GM12878 (cell line): ENCODE data around the gene YARS2. TPM values are rescaled to one million over a fixed set of nuclear protein-coding genes. Genes with fewer than 3 reads are reported as not detected.

Source experiments
- BCL11A ChIP-seq: IDR thresholded peaks from 2 replicates; pipeline ENCODE4 v1.6.1; 2011; ENCODE audit warnings: low read depth, low read length
- IKZF2 ChIP-seq, 2 experiments: fragments of 450-650 bp; IDR thresholded peaks; 2 replicates each; pipeline ENCODE4 v1.6.1; 2017; ENCODE audit warnings: mild to moderate bottlenecking in 2 of 2, moderate library complexity in 2 of 2
- TCF7 ChIP-seq: IDR thresholded peaks from 2 replicates; pipeline ENCODE4 v1.6.1; 2014; ENCODE audit warnings: antibody characterized with exemption, borderline replicate concordance
- USF2 ChIP-seq: IDR thresholded peaks from 2 replicates; pipeline ENCODE4 v1.6.1; 2011; ENCODE audit warnings: low read depth, low read length, improper control_type of control experiment, borderline replicate concordance
- polyA plus RNA-seq, 11 experiments: library from polyadenylated mRNA; depleted of rRNA in 4 of 11; unstranded in 6 of 11; stranded (reverse) in 5 of 11; fragments of >200 nt; fragmentation: Nextera tagmentation in 4 of 11; fragmentation: Illumina TruSeq in 1 of 11; extraction: Ambion mirVana in 4 of 11; extraction: Trizol in 1 of 11; gene quantifications; 1 replicate in 1 of 11; 2 replicates in 10 of 11; pipeline versions ENCODE4 v1.2.1 to v1.2.3, GENCODE V29; 2011 to 2016; ENCODE audit warnings: inconsistent platforms in 2 of 11, missing spikeins in 2 of 11, low read depth in 1 of 11
- total RNA-seq, 4 experiments: library from RNA; depleted of rRNA in 3 of 4; stranded (reverse); fragments of >200 nt in 3 of 4; fragmentation: Illumina TruSeq in 1 of 4; extraction: Trizol in 1 of 4; gene quantifications; 2 replicates each; pipeline versions ENCODE4 v1.2.1 to v1.2.3, GENCODE V29; 2013 to 2021
- TF ChIP-seq, protein P1 (sequence below): fragments of 450-650 bp; IDR thresholded peaks from 2 replicates; pipeline ENCODE4 v1.6.1; 2016; ENCODE audit warnings: mild to moderate bottlenecking, moderate library complexity, borderline replicate concordance
- TF ChIP-seq, protein P2 (sequence below): IDR thresholded peaks from 2 replicates; pipeline ENCODE4 v1.6.1; 2011; ENCODE audit warnings: borderline replicate concordance, low read depth, mild to moderate bottlenecking, moderate library complexity, mixed read lengths, low read length; ENCODE audit not compliant: insufficient read depth; ENCODE audit errors: extremely low read length
- TF ChIP-seq, protein P3 (sequence below): fragments of 450-650 bp; IDR thresholded peaks from 2 replicates; pipeline ENCODE4 v1.6.1; 2016; ENCODE audit warnings: mild to moderate bottlenecking

Gene YARS2
- total and polyA plus RNA-seq, 10 of the 15 experiments (the other 5 are each of a cell fraction or from before 2014, with no cell fraction given), result 13.4 to 46.7 (median 29.6) TPM

- TF ChIP-seq, protein P1, sequence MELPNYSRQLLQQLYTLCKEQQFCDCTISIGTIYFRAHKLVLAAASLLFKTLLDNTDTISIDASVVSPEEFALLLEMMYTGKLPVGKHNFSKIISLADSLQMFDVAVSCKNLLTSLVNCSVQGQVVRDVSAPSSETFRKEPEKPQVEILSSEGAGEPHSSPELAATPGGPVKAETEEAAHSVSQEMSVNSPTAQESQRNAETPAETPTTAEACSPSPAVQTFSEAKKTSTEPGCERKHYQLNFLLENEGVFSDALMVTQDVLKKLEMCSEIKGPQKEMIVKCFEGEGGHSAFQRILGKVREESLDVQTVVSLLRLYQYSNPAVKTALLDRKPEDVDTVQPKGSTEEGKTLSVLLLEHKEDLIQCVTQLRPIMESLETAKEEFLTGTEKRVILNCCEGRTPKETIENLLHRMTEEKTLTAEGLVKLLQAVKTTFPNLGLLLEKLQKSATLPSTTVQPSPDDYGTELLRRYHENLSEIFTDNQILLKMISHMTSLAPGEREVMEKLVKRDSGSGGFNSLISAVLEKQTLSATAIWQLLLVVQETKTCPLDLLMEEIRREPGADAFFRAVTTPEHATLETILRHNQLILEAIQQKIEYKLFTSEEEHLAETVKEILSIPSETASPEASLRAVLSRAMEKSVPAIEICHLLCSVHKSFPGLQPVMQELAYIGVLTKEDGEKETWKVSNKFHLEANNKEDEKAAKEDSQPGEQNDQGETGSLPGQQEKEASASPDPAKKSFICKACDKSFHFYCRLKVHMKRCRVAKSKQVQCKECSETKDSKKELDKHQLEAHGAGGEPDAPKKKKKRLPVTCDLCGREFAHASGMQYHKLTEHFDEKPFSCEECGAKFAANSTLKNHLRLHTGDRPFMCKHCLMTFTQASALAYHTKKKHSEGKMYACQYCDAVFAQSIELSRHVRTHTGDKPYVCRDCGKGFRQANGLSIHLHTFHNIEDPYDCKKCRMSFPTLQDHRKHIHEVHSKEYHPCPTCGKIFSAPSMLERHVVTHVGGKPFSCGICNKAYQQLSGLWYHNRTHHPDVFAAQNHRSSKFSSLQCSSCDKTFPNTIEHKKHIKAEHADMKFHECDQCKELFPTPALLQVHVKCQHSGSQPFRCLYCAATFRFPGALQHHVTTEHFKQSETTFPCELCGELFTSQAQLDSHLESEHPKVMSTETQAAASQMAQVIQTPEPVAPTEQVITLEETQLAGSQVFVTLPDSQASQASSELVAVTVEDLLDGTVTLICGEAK, result no peak
- TF ChIP-seq, protein P2, sequence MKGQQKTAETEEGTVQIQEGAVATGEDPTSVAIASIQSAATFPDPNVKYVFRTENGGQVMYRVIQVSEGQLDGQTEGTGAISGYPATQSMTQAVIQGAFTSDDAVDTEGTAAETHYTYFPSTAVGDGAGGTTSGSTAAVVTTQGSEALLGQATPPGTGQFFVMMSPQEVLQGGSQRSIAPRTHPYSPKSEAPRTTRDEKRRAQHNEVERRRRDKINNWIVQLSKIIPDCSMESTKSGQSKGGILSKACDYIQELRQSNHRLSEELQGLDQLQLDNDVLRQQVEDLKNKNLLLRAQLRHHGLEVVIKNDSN, result no peak
- no peak for TF ChIP-seq TCF7
- TF ChIP-seq, protein P3, sequence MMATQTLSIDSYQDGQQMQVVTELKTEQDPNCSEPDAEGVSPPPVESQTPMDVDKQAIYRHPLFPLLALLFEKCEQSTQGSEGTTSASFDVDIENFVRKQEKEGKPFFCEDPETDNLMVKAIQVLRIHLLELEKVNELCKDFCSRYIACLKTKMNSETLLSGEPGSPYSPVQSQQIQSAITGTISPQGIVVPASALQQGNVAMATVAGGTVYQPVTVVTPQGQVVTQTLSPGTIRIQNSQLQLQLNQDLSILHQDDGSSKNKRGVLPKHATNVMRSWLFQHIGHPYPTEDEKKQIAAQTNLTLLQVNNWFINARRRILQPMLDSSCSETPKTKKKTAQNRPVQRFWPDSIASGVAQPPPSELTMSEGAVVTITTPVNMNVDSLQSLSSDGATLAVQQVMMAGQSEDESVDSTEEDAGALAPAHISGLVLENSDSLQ, result no peak
- no peak for TF ChIP-seq BCL11A
- no peak for TF ChIP-seq USF2
- TF ChIP-seq IKZF2 (IDR thresholded peaks at IDR 0.05), result no peak
These were observed 24.4 kb upstream of the YARS2 start (continued) for GRCh38 chr12:32780071-32780470.
